ENCODE data around the gene PSME1.

GRCh38 chr14:24129410-24129998 lies 6.5 kb upstream of the PSME1 start:
- no peak for TF ChIP-seq CTCF (IDR thresholded peaks at IDR 0.05; ENCODE audit: borderline replicate concordance, extremely low read depth, low read length, poor library complexity, severe bottlenecking)
- TF ChIP-seq EZH2 (IDR thresholded peaks at IDR 0.05; ENCODE audit: borderline replicate concordance, low read depth, low read length, severe bottlenecking): no peak
